GM21825 (cell line): ENCODE results near the gene PKDREJ.
"Not testable (repeated sequence)": the region's sequence is repeated elsewhere in the genome, so short reads cannot be mapped to it uniquely, and the experiment has no call there.

Source experiments
- ATAC-seq: cut with Tn5 transposase; IDR thresholded peaks from one replicate; pipeline ENCODE4 v1.9.1; 2021; ENCODE audit warnings: mild to moderate bottlenecking, moderate library complexity; ENCODE audit not compliant: unreplicated experiment

Gene PKDREJ

DNA sequence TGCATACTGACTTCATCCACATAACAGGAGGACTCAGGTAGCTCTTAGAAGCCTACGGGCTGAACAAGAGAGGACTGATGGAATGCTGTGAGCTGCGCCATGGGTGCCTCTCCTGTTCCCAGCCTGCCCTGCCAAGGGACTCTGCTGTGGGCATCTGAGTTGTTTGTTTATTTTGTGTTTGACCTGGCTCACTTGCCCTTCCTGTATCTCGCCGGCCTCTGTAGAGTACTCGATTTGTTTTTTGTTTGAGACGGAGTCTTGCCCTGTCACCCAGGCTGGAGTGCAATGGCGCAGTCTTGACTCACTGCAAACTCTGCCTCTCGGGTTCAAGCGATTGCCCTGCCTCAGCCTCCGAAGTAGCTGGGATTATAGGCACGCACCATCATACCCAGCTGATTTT, 6.4 kb upstream of the PKDREJ start:
- ATAC-seq, result no peak

DNA sequence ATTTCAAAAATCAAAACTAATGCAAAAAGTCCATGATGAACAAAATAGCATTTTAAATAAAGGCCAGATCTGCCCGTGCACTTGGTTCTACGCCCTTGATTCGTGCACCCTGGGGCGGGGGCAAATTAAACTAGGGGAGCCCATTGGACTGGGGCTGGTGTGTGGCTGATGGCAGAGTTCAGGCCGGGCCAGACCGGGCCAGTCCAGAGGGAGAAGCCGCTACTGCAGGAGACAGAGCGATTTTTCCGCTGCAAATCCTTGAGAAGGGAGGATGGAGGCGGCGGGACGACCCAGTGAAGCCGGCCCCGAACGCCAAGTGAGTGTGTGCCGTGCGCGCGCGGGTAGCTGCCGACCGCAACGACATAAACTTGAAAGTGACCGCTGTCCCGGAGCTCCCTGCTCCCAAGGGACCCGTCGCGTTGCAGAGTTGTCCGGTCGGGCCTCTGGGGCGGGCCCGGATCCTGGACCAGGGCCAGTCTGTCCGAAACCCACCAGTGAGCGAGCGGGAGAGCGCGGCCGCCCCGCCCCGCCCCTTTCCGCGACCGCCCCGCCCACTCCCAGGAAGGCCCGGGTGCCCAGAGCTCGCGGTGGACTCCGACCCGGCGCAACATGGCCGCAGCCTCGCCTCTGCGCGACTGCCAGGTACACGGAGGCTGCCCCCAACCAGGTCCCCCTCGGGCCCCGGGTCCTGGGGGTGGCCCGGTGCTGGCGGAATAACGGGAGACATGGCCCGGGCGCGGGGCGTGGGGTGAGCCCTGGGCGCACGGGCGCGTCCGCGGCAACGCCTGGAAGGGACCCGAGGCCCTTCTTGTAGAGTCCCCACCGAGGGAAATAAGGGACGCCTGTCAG, 4.5 kb upstream of the PKDREJ start, which contains the start of gene TTC38:
TSS of gene TTC38 (plus strand) at position 578 of the 849 bp plus-strand sequence. CDS start at position 610, 32 bp downstream.
- peak; percentile 80 for ATAC-seq

DNA sequence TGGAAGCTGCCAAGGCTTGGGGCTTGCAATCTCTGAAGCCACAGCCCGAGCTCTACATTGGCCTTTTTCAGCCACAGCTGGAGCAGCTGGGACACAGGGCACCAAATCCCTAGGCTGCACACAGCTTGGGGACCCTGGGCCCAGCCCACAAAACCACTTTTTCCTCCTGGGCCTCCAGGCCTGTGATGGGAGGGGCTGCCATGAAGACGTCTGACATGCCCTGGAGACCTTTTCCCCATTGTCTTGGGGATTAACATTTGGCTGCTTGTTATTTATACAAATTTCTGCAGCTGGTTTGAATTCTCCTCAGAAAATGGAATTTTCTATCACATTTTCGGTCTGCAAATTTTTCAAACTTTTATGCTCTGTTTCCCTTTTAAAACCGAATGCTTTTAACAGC, 2.5 kb upstream of the PKDREJ start:
- ATAC-seq, result not testable (repeated sequence)

DNA sequence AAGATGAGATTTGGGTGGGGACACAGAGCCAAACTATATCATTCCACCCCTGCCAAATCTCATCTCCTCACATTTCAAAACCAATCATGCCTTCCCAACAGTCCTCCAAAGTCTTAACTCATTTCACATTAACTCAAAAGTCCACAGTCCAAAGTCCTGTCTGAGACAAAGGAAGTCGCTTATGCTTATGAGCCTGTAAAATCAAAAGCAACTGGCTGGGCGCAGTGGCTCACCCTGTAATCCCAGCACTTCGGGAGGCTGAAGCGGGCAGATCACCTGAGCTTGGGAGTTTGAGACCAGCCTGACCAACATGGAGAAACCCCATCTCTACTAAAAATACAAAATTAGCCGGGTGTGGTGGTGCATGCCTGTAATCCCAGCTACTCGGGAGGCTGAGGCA, 1.4 kb upstream of the PKDREJ start:
- ATAC-seq, result not testable (repeated sequence)

DNA sequence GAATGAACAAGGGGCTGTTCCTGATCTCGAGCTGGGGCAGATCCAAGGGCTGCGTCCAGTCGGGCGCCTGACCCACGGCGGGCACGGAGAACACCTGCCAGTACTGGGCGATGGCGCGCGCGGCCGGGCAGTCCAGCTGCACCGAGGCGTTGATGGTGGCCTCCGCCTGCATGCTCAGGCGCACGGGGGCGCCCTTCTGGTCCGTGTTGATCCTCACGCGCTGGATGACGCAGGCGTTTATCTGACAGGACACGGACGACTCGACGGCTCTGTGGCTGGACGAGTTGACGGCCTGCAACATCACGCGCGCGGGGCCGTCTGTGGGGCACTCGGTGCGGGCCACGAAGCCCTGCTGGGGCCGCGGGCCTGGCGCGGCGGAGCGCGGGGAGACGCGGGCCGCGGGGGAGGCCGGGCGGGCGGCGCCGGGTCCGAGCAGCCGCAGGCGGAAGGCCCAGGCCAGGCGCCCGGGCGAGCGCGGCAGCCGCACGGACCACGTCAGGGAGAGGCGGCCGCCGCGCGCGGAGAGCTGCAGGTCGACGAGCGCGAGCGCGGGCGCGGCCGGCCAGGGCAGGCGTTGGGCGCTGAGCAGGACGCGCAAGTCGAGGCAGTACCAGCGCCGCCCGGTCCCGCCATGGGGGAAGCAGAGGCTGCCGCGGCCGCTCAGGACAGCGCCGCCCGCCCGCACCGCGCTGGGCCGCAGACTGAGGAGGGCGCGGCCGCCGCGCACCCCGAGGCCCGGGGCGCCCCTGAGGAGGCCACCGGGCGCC, 511 bp downstream of the PKDREJ start:
- no peak for ATAC-seq

DNA sequence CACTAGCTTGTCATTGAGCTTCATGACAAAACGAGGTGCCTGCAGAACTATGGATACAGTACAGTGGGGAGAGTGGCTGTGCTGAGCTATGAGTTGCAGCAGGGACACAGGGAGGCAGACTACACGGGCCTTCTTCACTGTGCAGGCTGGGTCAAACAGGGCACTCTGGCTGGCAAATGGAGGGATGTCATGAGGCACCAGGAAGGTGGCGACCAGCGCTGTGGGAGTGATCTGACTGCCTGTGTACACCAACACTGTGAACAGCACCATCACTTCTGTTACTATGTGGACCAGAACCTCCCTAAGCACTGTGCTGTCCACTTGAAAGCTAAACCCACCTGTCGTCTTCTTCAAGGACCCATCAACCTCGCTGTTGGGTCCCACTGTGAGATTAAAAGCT, 3.1 kb downstream of the PKDREJ start:
- no peak for ATAC-seq

DNA sequence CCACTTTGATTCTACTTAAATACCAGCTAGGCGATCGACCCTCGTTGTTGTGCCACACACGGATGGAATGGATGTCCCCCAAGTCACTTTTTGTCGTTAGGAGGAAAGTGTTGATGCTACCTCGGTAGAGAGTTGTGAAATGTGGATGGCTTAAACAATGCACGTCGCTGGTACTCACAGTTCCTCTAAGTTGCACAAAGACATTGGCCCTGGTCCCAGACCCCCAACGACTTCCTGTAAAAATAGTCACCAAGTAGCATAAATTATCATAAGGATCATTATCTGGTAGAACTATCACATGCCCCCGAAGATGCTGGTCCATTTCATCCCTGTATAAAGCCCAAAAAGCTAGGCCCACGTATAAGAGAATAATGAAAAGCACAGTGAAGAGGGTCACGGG, 3.8 kb downstream of the PKDREJ start:
- ATAC-seq, result no peak

DNA sequence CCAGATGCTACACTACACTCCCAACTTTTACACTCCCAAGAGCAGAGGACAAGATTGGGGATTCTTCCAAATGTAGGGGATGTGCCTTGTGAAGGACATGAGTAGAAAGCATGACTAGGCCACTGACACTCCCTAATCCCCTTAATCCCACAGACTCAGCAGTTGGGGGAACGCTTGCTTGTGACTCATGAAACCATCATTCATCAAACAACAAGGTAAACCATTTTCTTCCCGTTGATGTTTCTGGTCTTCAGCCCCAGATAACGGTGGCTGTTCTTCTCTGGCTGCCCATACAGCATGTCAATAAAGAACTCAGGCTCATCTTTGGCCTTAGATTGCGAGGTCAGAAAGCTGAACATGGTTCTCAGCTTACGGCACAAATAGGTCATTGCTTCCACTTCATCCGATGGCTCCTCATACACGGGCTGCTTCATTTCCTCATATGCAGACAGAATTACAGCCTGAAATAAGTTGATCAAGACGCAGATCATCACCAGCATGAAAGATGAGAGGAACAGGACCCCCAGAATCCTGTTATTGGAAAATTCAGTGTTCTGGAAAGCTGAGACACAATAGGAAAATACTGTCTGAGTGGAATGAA, 6.7 kb downstream of the PKDREJ start:
- ATAC-seq, result no peak

DNA sequence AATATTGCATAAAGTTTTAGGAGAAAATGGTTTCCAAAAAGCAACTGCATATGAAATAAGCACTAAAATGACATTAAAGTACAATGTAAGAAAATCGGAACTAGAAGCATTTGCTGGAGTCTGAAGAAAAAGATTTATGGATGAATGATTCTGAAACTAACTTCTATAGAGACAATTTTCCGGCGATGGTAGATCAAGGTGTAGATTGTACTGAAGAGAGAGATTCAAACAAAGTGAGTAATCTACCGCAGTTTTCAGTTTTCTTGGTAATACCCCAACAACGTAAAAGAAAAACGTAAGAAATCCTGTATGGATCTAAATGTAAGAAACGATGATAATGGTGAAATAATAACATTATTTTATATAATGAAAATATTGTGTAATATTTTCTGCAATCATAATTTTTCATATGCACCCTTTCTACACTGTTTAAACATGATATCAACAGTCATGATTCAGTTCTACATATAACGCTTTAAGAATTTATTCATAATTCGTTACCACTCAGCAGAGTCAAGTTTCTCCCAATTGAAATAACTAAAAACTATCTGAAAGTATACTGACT, 11.2 kb downstream of the PKDREJ start:
- no peak for ATAC-seq

DNA sequence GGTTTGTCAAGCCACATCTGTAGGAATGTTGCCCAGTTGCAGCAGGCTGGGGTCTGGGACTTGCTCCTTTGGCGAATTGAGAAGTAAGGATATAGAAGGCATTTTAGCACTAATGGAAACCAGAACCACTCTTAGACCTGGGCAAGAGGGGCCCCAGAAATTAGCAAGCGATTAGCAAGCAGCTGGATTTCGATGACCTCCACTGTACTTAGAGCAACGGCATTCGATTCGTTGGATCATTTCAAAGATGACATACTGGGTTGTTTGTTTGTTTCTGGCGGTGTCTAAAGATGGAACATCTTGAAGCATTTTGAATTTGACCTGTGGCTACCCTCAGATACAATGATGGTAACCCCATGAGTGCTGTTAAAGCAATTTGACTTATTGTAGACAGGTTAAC, 11.9 kb downstream of the PKDREJ start:
- ATAC-seq, result no peak

DNA sequence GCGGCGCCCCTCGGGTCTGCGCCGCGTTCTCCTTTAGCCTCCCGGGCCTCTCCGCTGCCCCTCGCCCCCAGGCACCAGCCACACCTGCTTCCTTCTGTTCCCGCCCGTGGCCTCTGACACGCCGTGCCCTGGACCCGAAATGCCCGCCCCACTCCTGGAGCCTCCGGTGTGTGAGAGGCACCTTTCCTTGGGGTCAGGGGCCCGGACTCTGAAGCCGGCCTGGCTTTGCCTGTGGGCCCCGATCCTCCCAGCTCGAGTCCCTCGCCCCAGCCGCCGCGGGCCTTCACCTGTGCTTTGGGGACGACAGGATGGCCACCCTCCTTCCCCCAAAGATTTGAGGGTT, 12.4 kb downstream of the PKDREJ start:
- no peak for ATAC-seq

DNA sequence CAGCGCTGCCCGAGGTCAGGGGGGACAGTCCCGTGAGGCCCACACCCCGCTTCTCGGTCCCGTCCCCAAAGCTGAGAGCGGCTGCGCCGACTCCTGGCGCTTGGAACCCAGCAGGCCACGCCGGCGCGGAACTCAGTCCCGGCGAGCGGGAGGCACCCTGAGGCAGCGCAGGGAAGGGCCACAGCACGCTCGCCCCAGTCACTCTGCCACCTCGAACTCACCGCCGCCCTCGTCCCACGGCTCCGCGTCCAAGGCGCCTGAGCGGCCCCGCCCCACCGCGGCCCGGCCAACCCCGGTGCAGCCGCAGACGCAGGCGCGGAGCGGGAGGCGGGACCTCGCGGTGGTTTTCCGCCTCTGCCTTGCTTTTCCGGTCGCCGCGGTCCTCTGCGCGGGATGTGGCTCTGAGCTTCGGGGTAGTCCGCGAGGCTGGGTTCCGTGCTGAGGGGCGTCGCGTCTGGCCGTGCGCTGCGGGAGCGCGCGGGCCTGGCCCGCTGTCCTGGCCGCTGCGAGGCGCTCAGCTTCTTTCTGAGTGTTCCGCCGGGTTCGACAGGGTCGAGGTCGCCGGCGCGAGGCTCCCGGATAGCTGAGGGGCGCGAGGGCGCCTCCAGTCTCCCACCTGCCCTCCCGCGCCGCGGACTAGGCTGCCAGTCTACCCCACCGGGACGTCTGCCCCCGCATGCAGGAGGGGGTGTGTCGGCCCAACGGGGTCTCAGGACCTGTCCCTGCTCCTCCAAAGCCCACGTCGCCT, 12.9 kb downstream of the PKDREJ start, which contains the start of gene CDPF1:
TSS of gene CDPF1 (minus strand) at position 259 of the 748 bp plus-strand sequence. CDS start 2,009 bp downstream, outside the sequence.
- peak; percentile 83 for ATAC-seq

DNA sequence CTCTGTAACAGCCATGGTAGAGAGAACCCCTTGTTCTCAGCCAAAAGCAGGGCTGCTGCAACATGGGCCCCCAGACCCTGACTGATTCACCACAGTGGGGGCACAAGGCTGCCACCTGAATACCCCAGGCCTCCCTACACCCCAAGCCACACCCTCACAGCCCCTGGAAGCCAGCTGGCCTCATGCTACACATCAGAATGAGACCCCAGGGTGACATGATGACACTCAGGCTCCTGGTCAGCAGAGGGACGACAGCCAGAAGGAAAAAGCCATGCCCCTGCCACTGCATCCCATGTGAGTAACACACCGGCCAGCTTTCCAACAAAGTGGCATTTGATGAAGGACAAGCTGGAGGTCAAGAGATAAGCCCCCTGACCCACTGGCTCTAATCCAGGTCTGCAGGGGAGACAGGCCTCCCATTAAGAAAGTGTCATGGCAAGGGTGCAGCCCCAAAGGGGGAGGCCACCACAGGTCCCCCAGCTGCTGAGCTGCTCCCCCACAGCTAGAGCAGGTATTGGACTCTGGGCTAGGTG, 15.6 kb downstream of the PKDREJ start:
- no peak for ATAC-seq

DNA sequence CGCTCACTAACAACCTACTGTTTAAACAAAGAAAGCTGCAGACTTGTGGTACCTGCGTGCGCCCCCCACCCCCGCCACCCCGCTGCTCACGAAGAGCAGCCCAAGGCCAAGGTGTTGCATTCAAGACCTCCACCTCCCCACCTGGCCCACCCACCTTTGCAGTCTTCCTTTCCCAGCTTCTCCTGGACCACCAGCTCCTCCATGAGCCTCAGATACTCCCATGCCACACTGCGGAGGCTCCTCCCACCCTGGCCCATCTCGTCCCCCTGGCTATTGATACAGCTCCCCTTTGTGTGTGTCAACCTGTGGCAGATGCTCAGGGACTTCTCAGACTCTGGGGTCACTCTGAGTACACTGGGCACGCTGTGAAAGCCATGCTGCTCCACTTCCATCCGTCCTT, 17.0 kb downstream of the PKDREJ start:
- ATAC-seq, result no peak

DNA sequence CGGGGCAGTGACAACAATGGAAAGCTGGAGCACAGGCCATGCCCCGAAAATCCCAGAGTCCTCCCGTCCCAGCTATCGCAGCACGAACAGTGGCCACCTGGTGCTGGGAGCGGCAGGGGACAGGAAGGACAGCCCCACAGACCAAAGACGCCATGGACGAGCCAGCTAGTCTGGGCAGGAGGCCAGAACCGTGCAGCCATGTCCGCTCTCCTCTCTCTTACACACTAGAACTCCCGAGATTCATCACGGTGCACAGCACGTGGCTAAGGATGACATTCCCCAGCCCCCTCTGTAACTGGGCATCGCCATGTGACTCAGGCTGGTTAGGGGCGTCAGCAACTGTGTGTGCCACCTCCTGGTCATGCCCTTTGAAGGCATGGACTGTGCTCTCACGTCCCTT, 17.6 kb downstream of the PKDREJ start:
- no peak for ATAC-seq

DNA sequence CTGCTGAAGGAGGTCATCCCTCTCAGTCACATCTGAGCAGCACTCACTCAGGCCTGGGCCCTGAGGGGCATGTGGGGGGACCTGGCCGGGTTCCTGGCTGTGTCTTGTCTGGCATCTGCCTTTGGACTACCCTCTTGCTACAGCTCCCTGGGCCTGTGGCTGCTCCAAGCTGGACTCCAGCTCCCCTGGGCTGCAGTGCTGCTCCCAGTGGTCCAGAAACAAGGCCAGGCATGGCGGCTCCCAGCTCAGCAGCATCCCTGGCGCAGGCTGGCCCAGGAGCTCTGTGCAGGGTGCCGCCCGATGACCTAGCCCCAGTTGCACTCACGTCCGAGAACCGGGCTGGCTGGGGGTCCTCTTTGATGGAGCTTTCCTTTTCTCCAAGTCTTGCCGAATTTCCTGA, 18.4 kb downstream of the PKDREJ start:
- ATAC-seq, result no peak

DNA sequence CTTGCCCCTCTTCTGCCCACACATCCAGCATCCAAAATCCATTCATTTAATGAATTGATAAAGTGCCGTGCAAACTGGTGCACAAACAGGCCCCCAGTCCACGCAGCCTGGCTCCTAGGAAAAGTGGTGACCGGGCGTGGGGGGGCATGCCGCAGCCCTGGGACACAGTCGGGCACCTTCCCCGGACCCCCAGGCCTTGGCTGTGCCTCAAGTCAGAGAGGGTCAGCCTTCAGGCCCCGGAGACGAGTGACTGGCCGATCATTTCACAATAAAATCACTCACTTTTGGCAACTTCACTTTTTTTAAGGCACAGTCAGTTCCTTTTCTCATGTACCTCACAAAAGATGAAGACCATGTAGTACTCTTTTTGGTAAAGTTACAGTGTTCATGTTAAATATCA, 21.1 kb downstream of the PKDREJ start:
- no peak for ATAC-seq

DNA sequence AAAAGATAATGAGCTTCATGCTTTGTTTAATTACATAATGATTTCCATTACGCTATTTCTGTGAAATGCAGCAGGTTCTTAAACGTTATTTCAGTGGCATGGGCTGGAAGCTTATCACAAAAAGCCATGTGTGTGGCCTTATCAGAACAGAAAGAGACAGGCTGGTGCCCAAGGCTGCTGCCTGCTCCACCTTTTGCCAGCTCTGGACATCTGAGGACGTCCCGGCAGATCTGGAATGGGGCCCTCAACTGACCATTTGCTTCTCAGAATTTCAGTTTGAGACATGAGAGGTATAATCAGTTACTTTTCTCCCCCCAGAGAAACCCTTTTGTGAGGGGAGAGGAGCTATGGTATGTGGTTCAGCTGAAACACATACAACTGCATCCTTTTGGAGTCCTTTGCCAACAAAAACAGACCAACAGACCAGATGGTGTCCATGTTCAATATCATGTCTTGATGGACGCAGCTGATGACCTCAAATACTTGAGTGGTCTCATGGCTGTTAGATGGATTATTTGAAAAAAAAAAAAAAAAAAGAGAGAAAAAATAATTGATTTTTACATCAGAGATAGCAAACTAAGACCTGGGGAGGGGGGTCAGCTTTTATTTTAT, 21.6 kb downstream of the PKDREJ start:
- no peak for ATAC-seq

DNA sequence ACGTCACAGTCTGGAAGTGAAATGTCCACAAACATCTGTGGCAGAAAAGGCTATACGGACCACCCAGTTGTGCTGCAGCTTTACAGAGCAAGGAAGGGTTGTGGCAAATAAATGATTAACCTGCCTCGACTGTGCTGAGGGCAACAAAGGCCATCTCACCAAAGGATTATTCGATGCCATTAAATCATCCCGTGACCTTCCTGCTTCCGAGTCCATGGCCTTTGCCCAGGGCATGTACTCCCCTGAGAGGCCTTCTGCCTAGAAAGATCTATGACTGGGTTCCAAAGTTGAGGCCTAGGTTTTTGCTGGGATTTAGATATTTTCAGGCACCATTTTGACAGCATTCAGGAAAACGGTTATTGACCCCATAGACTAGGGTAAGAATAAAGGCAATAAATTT, 22.2 kb downstream of the PKDREJ start:
- ATAC-seq, result no peak

DNA sequence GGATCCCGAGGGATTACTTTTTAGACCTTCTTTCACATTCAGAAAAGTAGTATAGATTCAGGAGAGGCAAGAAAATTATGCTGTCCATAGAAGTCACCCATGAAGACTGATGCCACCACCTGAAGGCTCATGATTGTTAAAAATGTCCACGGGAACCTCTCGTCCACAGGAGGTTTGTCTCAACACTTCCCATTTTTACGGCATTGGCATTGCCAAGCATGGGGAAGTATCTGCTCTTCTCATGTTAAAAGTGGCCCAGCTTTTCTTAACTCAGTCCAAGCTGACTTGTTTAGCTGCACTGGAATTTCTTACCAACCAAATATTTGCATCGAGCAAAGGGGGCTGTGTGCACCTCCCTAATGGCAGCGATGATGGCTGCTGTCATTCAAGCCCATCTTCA, 22.6 kb downstream of the PKDREJ start:
- no peak for ATAC-seq
